Activated T-helper 2 cell treated with anti-CD3 and anti-CD28 coated beads, Interferon-gamma antibody, Interleukin-2, Interleukin-4, amounts not matched to agents 10 μg/mL and 5 μg/mL and 100 μg/mL, durations not matched to agents 14 hours and 24 hours and 36 hours (primary cell): Measurements from ENCODE around the gene DCAF10. TPM values are rescaled to one million over a fixed set of nuclear protein-coding genes. Genes with fewer than 3 reads are reported as not detected.

Experiments used
- DNase-seq: peaks from one replicate; pipeline ENCODE4 v3.0.0; 2021; ENCODE audit warnings: low spot score
- H3K27ac Mint-ChIP-seq: one replicate; pipeline ENCODE4 v1.8.0; 2021; ENCODE audit warnings: mixed read lengths
- H3K27me3 Mint-ChIP-seq: one replicate; pipeline ENCODE4 v1.8.0; 2021; ENCODE audit warnings: low read depth, mixed read lengths
- H3K36me3 Mint-ChIP-seq: one replicate; pipeline ENCODE4 v1.8.0; 2021; ENCODE audit warnings: low read depth, mixed read lengths
- H3K4me1 Mint-ChIP-seq: one replicate; pipeline ENCODE4 v1.8.0; 2021; ENCODE audit warnings: low read depth, mixed read lengths
- H3K4me3 Mint-ChIP-seq: one replicate; pipeline ENCODE4 v1.8.0; 2021; ENCODE audit warnings: low read depth, mild to moderate bottlenecking, moderate library complexity, mixed read lengths
- H3K9me3 Mint-ChIP-seq: one replicate; pipeline ENCODE4 v1.8.0; 2021; ENCODE audit warnings: mixed read lengths
- intact Hi-C: fragments of 100-400 bp; cut with micrococcal nuclease; formaldehyde crosslinking; loops from one replicate; pipeline ENCODE4 v1.15.1; 2023
- total RNA-seq: library from RNA; stranded (reverse); gene quantifications from 2 replicates; pipeline ENCODE4 v1.2.3, GENCODE V29; 2022

The DCAF10 gene
- total RNA-seq, 1 donor from 2014 or later: 17.4 TPM

DNA sequence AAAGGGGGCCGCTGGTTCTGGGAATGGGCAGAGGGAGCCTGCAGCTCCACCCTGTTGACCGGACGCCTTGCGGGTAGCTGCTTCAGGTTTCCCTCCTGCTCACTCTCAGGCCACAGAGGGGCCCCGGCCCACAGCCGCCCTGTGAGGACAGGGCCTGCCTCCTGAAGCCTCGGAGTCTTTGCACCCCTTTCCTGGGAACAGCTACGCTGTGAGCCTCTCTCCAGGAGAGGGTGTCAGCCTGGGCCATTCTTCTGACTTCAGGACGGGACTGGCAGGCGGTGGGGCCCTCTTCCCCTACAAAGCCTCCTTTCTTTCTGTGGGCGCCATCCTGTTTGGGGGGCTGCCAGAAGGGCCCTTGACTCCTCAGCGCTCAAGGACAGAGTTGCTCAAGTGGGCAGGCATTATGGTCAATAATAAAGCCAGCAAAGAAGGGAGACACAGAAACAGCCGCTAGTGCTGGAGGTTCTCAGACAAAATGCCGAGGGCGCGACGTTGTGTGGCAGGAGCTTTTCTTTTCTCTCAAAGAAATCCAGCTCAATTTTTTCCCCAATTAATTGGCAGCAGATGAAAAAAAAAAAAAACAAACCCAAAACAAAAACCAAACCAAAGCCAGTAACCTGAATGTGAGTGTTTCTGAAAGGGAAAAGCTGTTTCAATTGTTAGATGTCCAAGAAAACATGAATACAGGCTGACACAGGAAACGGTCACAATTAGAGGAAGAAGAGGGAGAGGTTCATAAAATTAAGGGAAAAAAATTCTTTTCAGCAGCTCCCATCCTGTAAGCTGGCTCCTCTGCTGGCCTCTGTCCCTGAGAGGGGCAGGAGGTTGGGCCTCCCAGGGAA, 116.1 kb downstream of the DCAF10 start:
- intact Hi-C loops: no loop called here
- Mint-ChIP-seq H3K9me3 (no peaks in the 10 kb centered on the region), H3K4me1 (peaks cover 2% of the 10 kb centered on the region), H3K27me3 (no peaks in the 10 kb centered on the region), H3K36me3 (no peaks in the 10 kb centered on the region), H3K4me3 (no peak overlapping the region), H3K27ac (no peak overlapping the region)
- no peak for DNase-seq

Other genes with a start within 250 kb of the DCAF10 start
- gene FBXO10, start 224.4 kb upstream of the DCAF10 start, total RNA-seq: 1.8 and 2.4 TPM in 2 replicates
- 153 and 155 TPM in 2 replicates for gene TOMM5, start 208.2 kb upstream of the DCAF10 start, total RNA-seq
- not detected in 2 replicates for gene FRMPD1, start 149.8 kb upstream of the DCAF10 start, total RNA-seq
- 11.8 and 12.1 TPM in 2 replicates for gene TRMT10B, start 47.0 kb upstream of the DCAF10 start, total RNA-seq
- gene EXOSC3, start 15.7 kb upstream of the DCAF10 start, total RNA-seq: 85.8 and 86.3 TPM in 2 replicates
- 29.7 and 31.4 TPM in 2 replicates for gene SLC25A51, start 103.3 kb downstream of the DCAF10 start, total RNA-seq